ENCODE results near the gene GLTP. TPM values are rescaled to one million over a fixed set of nuclear protein-coding genes. Genes with fewer than 3 reads are reported as not detected.
A peak's percentile ranks its signal among the peaks of the same experiment; 100 is the strongest.

GLTP gene
- total and polyA plus RNA-seq, 4 donors, result 60.5 to 80.4 (median 71.0) TPM

DNA sequence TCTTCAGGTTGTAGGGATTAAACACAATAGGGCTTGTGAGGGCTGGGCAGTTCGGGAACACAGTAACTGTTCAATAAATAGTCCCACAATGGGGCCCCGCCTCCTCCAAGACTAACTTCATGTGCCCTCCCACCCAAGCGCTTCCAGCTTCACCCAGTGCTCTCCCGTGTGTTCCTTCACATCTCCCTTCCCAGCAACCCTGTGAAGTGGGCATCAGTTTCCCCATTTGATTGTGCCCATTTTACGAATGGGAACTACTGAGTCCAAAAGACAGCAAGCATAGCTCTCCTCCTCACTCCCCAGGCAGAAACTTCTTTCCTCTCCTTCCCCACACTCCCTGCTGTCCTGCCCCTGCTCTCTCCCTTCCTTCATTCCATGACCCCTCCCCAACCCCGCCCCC is 40.9 kb downstream of the GLTP start:
- H3K27me3 ChIP-seq (ENCODE audit: control insufficient read depth, insufficient read depth, low read length), result peaks cover 3% of the 10 kb centered on the region
- H3K4me3 ChIP-seq (ENCODE audit: low read depth, low read length), result no peak overlapping the region
- no peak for DNase-seq (ENCODE audit: low read depth in 4 of 6, low spot score in 6 of 6)
- 70% methylated on average over 5 of the region's 6 CpGs for WGBS (ENCODE audit: insufficient coverage)
- no peaks in the 10 kb centered on the region for H3K36me3 ChIP-seq (ENCODE audit: control insufficient read depth, insufficient read depth, low read length)
- no peak overlapping the region for H3K27ac ChIP-seq (ENCODE audit: low read depth, low read length)
- peaks cover 9% of the 10 kb centered on the region for H3K4me1 ChIP-seq (ENCODE audit: control insufficient read depth, insufficient read depth, low read length)
- no peaks in the 10 kb centered on the region for H3K9me3 ChIP-seq (ENCODE audit: control insufficient read depth, insufficient read depth, low read length)

DNA sequence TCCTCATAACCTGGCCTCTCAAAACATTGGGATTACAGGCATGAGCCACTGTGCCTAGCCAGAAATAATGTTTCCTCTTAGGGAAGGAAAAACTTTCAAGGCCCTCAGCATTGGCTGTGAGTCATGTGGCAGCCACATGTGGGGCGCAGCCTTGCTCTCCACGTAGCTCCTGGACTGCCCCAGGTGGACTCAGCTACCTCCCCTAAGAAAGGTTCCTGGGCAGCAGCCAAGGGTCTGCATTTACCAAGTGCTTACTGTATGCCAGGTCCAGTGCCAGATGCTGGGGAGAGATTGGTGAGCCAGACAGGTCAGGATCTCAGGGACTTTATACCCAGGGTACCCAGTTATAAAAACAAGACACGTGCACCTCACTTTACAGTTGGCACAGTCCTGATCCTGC is 43.4 kb downstream of the GLTP start:
- peaks cover 19% of the 10 kb centered on the region for H3K4me1 ChIP-seq (ENCODE audit: control insufficient read depth, insufficient read depth, low read length)
- DNase-seq (ENCODE audit: low read depth in 4 of 6, low spot score in 6 of 6), result no peak
- WGBS (ENCODE audit: insufficient coverage), result 69% methylated on average over 2 of the region's 3 CpGs
- H3K36me3 ChIP-seq (ENCODE audit: control insufficient read depth, insufficient read depth, low read length), result no peaks in the 10 kb centered on the region
- H3K9me3 ChIP-seq (ENCODE audit: control insufficient read depth, insufficient read depth, low read length), result no peaks in the 10 kb centered on the region
- H3K27ac ChIP-seq (ENCODE audit: low read depth, low read length), result no peak overlapping the region
- peaks cover 19% of the 10 kb centered on the region for H3K27me3 ChIP-seq (ENCODE audit: control insufficient read depth, insufficient read depth, low read length)
- H3K4me3 ChIP-seq (ENCODE audit: low read depth, low read length), result no peak overlapping the region

GRCh38 chr12:109835827-109836226 is 44.5 kb downstream of the GLTP start:
- H3K36me3 ChIP-seq (ENCODE audit: control insufficient read depth, insufficient read depth, low read length), result no peaks in the 10 kb centered on the region
- H3K27ac ChIP-seq (ENCODE audit: low read depth, low read length), result no peak overlapping the region
- H3K4me3 ChIP-seq (ENCODE audit: low read depth, low read length), result no peak overlapping the region
- H3K9me3 ChIP-seq (ENCODE audit: control insufficient read depth, insufficient read depth, low read length), result no peaks in the 10 kb centered on the region
- WGBS (ENCODE audit: insufficient coverage), result 76% methylated on average over 2 of the region's 4 CpGs
- peaks cover 23% of the 10 kb centered on the region for H3K27me3 ChIP-seq (ENCODE audit: control insufficient read depth, insufficient read depth, low read length)
- no peak for DNase-seq (ENCODE audit: low read depth in 4 of 6, low spot score in 6 of 6)
- peaks cover 19% of the 10 kb centered on the region for H3K4me1 ChIP-seq (ENCODE audit: control insufficient read depth, insufficient read depth, low read length)

DNA sequence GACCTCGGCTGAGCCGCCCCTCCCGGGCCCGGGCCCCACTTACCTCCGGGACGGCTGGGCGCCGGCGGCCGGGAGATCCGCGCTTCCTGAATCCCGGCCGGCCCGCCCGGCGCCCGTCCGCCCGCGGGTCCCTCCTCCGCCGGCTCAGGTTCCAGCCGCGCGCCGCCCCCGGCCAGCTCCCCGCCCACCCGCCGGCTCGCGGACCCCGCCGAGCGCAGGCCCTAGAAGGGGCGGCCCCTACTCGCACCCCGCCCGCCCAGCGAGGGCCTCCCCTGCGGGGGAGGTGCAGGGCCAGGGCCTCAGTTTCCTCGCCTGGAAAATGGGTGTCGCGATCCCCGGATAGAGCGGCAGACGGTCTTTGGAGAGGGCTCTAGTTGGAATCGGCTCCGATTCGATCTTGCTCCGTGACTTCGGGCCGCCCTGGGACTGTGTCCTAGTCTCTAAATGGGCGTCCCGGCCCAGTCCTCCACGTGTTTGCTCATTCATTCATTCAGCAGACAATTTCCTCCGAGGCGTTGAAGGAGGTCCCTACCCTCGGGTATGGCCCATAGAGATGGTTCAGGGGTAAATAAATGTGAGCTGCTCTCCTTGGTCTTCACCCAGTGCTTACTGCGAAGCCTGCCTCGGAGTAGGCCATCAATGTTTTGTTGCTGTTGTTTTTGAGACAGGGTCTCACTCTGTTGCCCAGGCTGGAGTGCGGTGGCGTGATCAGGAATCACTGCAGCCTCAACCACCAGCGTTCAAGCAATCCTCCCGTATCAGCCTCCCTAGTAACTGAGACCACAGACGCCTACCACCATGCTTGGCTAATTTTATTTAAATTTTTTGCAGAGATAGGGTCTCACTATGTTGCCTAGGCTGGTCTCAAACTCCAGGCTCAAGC is 46.8 kb downstream of the GLTP start, which contains the start of gene TRPV4:
TRPV4 (minus strand) TSS at position 92 of the 883 bp plus-strand sequence. CDS start 18,602 bp downstream, outside the sequence.
- Histone ChIP-seq H3K4me3 (ENCODE audit: low read depth, low read length) (peak within 1 kb of the TSS; percentile 38), H3K4me1 (ENCODE audit: control insufficient read depth, insufficient read depth, low read length) (peaks cover 14% of the 10 kb centered on the region), H3K27ac (ENCODE audit: low read depth, low read length) (no peak within 1 kb of the TSS), H3K27me3 (ENCODE audit: control insufficient read depth, insufficient read depth, low read length) (peaks cover 27% of the 10 kb centered on the region), H3K36me3 (ENCODE audit: control insufficient read depth, insufficient read depth, low read length) (no peaks in the 10 kb centered on the region), H3K9me3 (ENCODE audit: control insufficient read depth, insufficient read depth, low read length) (no peaks in the 10 kb centered on the region)
- DNase-seq (ENCODE audit: low read depth in 4 of 6, low spot score in 6 of 6), result no peak
- WGBS (ENCODE audit: insufficient coverage), result 13% methylated on average over 58 of the region's 67 CpGs

DNA sequence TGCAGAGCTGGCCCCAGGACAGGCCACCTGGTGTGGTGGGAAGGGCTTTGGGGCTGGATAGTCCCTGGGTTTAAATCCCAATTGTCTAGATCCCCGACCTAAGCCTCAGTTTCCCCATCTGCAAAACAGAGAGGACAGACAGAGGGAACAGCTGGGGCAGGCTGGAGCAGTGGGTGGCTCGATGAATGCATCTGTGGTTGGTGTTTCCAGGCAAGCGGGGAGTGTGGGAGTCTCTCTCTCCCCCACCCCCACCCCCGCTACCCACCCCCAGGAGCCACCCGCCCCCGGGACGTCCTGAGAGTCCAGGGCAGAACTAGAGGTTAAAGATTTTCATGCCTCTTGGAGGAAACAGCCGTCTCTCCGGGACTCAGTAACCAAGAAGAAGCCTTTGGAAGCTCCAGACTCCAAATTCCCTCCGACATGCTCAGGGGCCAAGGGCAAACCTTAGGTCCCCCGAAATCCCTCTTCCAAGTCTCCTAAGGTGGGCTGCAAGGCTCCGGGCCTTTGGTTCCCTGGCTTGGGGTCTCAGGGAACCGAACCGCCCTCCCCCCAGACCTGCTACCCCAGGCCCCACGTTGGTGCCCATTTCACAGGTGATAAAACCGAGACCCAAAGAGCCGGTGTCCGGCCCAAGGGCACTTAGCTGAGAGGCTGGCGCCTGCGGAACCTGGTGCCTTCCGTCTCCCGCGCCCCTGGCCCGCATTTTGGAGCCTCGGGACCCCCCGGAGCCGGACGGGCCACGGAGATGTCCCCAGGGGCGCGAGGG is 47.6 kb downstream of the GLTP start:
- WGBS (ENCODE audit: insufficient coverage), result 15% methylated on average over 24 of the region's 31 CpGs
- Histone ChIP-seq H3K27ac (ENCODE audit: low read depth, low read length) (no peak overlapping the region), H3K4me1 (ENCODE audit: control insufficient read depth, insufficient read depth, low read length) (peaks cover 22% of the 10 kb centered on the region), H3K9me3 (ENCODE audit: control insufficient read depth, insufficient read depth, low read length) (no peaks in the 10 kb centered on the region), H3K4me3 (ENCODE audit: low read depth, low read length) (peak overlapping the region; percentile 38), H3K27me3 (ENCODE audit: control insufficient read depth, insufficient read depth, low read length) (peaks cover 27% of the 10 kb centered on the region), H3K36me3 (ENCODE audit: control insufficient read depth, insufficient read depth, low read length) (no peaks in the 10 kb centered on the region)
- no peak for DNase-seq (ENCODE audit: low read depth in 4 of 6, low spot score in 6 of 6)

- no peak for DNase-seq (ENCODE audit: low read depth in 4 of 6, low spot score in 6 of 6)
- no peak overlapping the region for H3K4me3 ChIP-seq (ENCODE audit: low read depth, low read length)
- H3K27ac ChIP-seq (ENCODE audit: low read depth, low read length), result no peak overlapping the region
- H3K36me3 ChIP-seq (ENCODE audit: control insufficient read depth, insufficient read depth, low read length), result no peaks in the 10 kb centered on the region
- 58% methylated on average over 9 of the region's 9 CpGs for WGBS (ENCODE audit: insufficient coverage)
- H3K27me3 ChIP-seq (ENCODE audit: control insufficient read depth, insufficient read depth, low read length), result peaks cover 27% of the 10 kb centered on the region
- no peaks in the 10 kb centered on the region for H3K9me3 ChIP-seq (ENCODE audit: control insufficient read depth, insufficient read depth, low read length)
- H3K4me1 ChIP-seq (ENCODE audit: control insufficient read depth, insufficient read depth, low read length), result peaks cover 22% of the 10 kb centered on the region
Measured at GRCh38 chr12:109831929-109832328, 48.4 kb downstream of the GLTP start.

DNA sequence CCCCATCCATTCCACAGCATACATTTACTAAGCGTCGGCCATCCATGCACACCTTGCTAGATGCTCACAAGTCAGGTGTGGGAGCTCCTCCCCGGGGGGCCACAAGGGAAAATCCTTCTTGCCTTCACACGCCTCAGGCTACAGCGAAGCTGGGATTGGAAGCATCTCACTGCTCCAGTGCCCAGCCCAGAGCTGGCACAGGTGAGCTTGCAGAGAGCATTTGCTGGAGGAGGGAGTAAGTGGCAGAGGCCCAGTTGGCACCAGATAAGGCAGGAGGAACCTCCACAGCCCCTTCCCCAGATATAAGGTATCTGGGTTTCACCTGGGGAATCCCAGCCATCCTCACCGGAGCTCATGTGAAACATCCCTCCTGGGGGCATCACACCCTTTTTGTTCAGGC is 49.0 kb downstream of the GLTP start:
- Histone ChIP-seq H3K4me3 (ENCODE audit: low read depth, low read length) (no peak overlapping the region), H3K4me1 (ENCODE audit: control insufficient read depth, insufficient read depth, low read length) (peaks cover 22% of the 10 kb centered on the region), H3K9me3 (ENCODE audit: control insufficient read depth, insufficient read depth, low read length) (no peaks in the 10 kb centered on the region), H3K36me3 (ENCODE audit: control insufficient read depth, insufficient read depth, low read length) (no peaks in the 10 kb centered on the region), H3K27ac (ENCODE audit: low read depth, low read length) (no peak overlapping the region), H3K27me3 (ENCODE audit: control insufficient read depth, insufficient read depth, low read length) (peaks cover 27% of the 10 kb centered on the region)
- WGBS (ENCODE audit: insufficient coverage), result 80% methylated on average over 6 of the region's 6 CpGs
- no peak for DNase-seq (ENCODE audit: low read depth in 4 of 6, low spot score in 6 of 6)

GRCh38 chr12:109830718-109831117 is 49.6 kb downstream of the GLTP start:
- 82% methylated on average over 2 of the region's 2 CpGs for WGBS (ENCODE audit: insufficient coverage)
- Histone ChIP-seq H3K27ac (ENCODE audit: low read depth, low read length) (no peak overlapping the region), H3K4me3 (ENCODE audit: low read depth, low read length) (no peak overlapping the region), H3K4me1 (ENCODE audit: control insufficient read depth, insufficient read depth, low read length) (peaks cover 22% of the 10 kb centered on the region), H3K9me3 (ENCODE audit: control insufficient read depth, insufficient read depth, low read length) (no peaks in the 10 kb centered on the region), H3K27me3 (ENCODE audit: control insufficient read depth, insufficient read depth, low read length) (peaks cover 27% of the 10 kb centered on the region), H3K36me3 (ENCODE audit: control insufficient read depth, insufficient read depth, low read length) (no peaks in the 10 kb centered on the region)
- no peak for DNase-seq (ENCODE audit: low read depth in 4 of 6, low spot score in 6 of 6)

- Histone ChIP-seq H3K27me3 (ENCODE audit: control insufficient read depth, insufficient read depth, low read length) (peaks cover 27% of the 10 kb centered on the region), H3K4me1 (ENCODE audit: control insufficient read depth, insufficient read depth, low read length) (peaks cover 22% of the 10 kb centered on the region), H3K27ac (ENCODE audit: low read depth, low read length) (no peak overlapping the region), H3K36me3 (ENCODE audit: control insufficient read depth, insufficient read depth, low read length) (no peaks in the 10 kb centered on the region), H3K9me3 (ENCODE audit: control insufficient read depth, insufficient read depth, low read length) (no peaks in the 10 kb centered on the region), H3K4me3 (ENCODE audit: low read depth, low read length) (no peak overlapping the region)
- DNase-seq (ENCODE audit: low read depth in 4 of 6, low spot score in 6 of 6), result no peak
- 100% methylated on average over 1 of the region's 2 CpGs for WGBS (ENCODE audit: insufficient coverage)
Measured at GRCh38 chr12:109830267-109830666, 50.1 kb downstream of the GLTP start.

Data from spinal cord (tissue), 10 donors.